Measurements from ENCODE around the gene TUBA3D.
"Not testable (repeated sequence)": the region's sequence is repeated elsewhere in the genome, so short reads cannot be mapped to it uniquely, and the experiment has no call there.

DNA sequence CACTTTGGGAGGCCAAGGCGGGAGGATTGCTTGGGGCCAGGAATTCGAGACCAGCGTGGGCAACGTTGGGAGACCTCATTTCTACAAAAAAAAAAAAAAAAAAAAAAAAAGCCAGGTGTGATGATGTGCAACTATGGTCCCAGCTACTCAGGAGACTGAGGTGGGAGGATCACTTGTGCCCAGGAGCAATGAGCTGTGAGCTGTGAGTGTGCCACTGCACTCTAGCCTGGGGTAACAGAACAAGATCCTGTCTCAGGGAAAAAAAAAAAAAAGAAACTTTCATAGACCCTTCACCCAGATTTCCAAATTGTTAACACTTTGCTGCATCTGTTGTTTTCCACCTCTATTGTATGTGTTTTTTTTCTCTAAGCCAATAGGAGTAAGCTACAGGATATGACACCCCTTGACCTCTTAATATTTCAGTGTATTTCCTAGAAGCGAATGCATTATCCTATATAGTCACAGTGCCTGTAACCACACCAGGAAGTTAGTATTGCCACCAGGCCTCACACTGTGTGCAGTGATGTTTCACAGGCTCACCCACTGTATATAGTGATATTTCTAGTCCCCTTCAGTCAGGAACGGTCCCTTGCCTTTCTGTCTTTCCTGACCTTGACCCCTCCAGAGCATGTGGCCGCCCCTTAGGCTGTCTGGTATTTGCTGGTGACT lies 28.3 kb downstream of the TUBA3D start:
- TF ChIP-seq, protein P1, sequence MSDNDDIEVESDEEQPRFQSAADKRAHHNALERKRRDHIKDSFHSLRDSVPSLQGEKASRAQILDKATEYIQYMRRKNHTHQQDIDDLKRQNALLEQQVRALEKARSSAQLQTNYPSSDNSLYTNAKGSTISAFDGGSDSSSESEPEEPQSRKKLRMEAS (IDR thresholded peaks at IDR 0.05; ENCODE audit: low read depth), result not testable (repeated sequence)
- TF ChIP-seq EZH2phosphoT487 (IDR thresholded peaks at IDR 0.05; ENCODE audit: borderline replicate concordance, low read depth); TCF12 (IDR thresholded peaks at IDR 0.05); ELF1 (IDR thresholded peaks at IDR 0.05); CTCF (IDR thresholded peaks at IDR 0.05); POLR2AphosphoS5 (IDR thresholded peaks at IDR 0.05; ENCODE audit: low read depth, low read length): not testable (repeated sequence)

Measured in SK-N-SH (cell line).